GM23338 (cell line): Measurements from ENCODE around the gene SDHAF4. TPM values are rescaled to one million over a fixed set of nuclear protein-coding genes. Genes with fewer than 3 reads are reported as not detected.

Source experiments
- ATAC-seq: fragments of 200-7000 bp; cut with Tn5 transposase; 3 replicates; pipeline ENCODE4 v1.9.1; 2020
- DNase-seq: peaks from one replicate; pipeline ENCODE4 v3.0.0-alpha.2; 2015; ENCODE audit warnings: low spot score
- H2AFZ ChIP-seq: fragments of 200-600 bp; sonication (generic); 2 replicates; pipeline ENCODE4 v1.8.0; 2016; ENCODE audit warnings: antibody characterized with exemption, mild to moderate bottlenecking, moderate library complexity
- H3F3A ChIP-seq: fragments of 200-600 bp; sonication (generic); replicated peaks from 2 replicates; pipeline ENCODE4 v1.8.0; 2017; ENCODE audit warnings: antibody characterized with exemption, mixed run types, low read depth
- H3K27ac ChIP-seq: fragments of 200-600 bp; sonication (generic); 2 replicates; pipeline ENCODE4 v1.6.1; 2016; ENCODE audit warnings: low read depth
- H3K27me3 ChIP-seq: fragments of 200-600 bp; sonication (generic); 2 replicates; pipeline ENCODE4 v1.8.0; 2016; ENCODE audit warnings: mild to moderate bottlenecking, mixed run types, moderate library complexity; ENCODE audit not compliant: insufficient read depth
- H3K36me3 ChIP-seq: fragments of 200-600 bp; sonication (generic); 2 replicates; pipeline ENCODE4 v1.8.0; 2016; ENCODE audit warnings: mild to moderate bottlenecking; ENCODE audit not compliant: insufficient read depth
- H3K4me1 ChIP-seq: fragments of 200-600 bp; sonication (generic); 2 replicates; pipeline ENCODE4 v1.8.0; 2016; ENCODE audit warnings: mild to moderate bottlenecking, moderate library complexity; ENCODE audit not compliant: insufficient read depth
- H3K4me2 ChIP-seq: fragments of 200-600 bp; sonication (generic); 2 replicates; pipeline ENCODE4 v1.7.1; 2017; ENCODE audit warnings: mixed run types
- H3K4me3 ChIP-seq: fragments of 200-600 bp; sonication (generic); 2 replicates; pipeline ENCODE4 v1.6.1; 2016; ENCODE audit warnings: mixed run types
- H3K79me2 ChIP-seq: fragments of 200-600 bp; sonication (generic); replicated peaks from 2 replicates; pipeline ENCODE4 v1.8.0; 2017; ENCODE audit warnings: mild to moderate bottlenecking; ENCODE audit not compliant: insufficient read depth
- H3K9me2 ChIP-seq: fragments of 200-600 bp; sonication (generic); 2 replicates; pipeline ENCODE4 v1.8.0; 2017; ENCODE audit not compliant: insufficient read depth
- H4K20me1 ChIP-seq: fragments of 200-600 bp; sonication (generic); replicated peaks from 2 replicates; pipeline ENCODE4 v1.8.0; 2017; ENCODE audit warnings: mild to moderate bottlenecking; ENCODE audit not compliant: insufficient read depth
- H3K27ac Mint-ChIP-seq: 2 replicates; pipeline ENCODE4 v1.8.0; 2020; ENCODE audit warnings: inconsistent platforms, mild to moderate bottlenecking, moderate library complexity, mixed read lengths
- H3K27me3 Mint-ChIP-seq: 3 replicates; pipeline ENCODE4 v1.8.0; 2022; ENCODE audit warnings: low read depth, mild to moderate bottlenecking, moderate library complexity, mixed read lengths, inconsistent platforms; ENCODE audit not compliant: insufficient read depth, poor library complexity
- H3K36me3 Mint-ChIP-seq: 3 replicates; pipeline ENCODE4 v1.8.0; 2021; ENCODE audit warnings: low read depth, mild to moderate bottlenecking, inconsistent platforms, moderate library complexity, mixed read lengths
- H3K4me1 Mint-ChIP-seq: 3 replicates; pipeline ENCODE4 v1.8.0; 2020; ENCODE audit warnings: mild to moderate bottlenecking, inconsistent platforms, mixed read lengths
- H3K4me3 Mint-ChIP-seq: 3 replicates; pipeline ENCODE4 v1.8.0; 2021; ENCODE audit warnings: moderate library complexity, mild to moderate bottlenecking, inconsistent platforms, mixed read lengths
- H3K9me3 Mint-ChIP-seq: 3 replicates; pipeline ENCODE4 v1.8.0; 2020; ENCODE audit warnings: moderate library complexity, mild to moderate bottlenecking, inconsistent platforms, mixed read lengths
- CREB1 ChIP-seq: fragments of 250-450 bp; sonication (Bioruptor Pico); IDR thresholded peaks from 2 replicates; pipeline ENCODE4 v1.5.0; 2020; ENCODE audit warnings: low read depth, mild to moderate bottlenecking, moderate library complexity
- CTCF ChIP-seq, 2 experiments: fragments of 200-600 bp in 1 of 2; sonication (generic) in 1 of 2; conservative IDR thresholded peaks; 2 replicates each; pipeline versions ENCODE4 v1.5.1 to v1.6.1; 2016 to 2017; ENCODE audit warnings: antibody characterized with exemption in 2 of 2, low read depth in 2 of 2, mild to moderate bottlenecking in 2 of 2, moderate library complexity in 1 of 2
- ETS1 ChIP-seq: IDR thresholded peaks from 2 replicates; pipeline ENCODE4 v1.6.1; 2016; ENCODE audit warnings: antibody characterized with exemption
- EZH2 ChIP-seq: fragments of 200-600 bp; sonication (generic); IDR thresholded peaks from one replicate; pipeline ENCODE4 v1.8.0; 2017; ENCODE audit warnings: antibody characterized with exemption, mild to moderate bottlenecking, low read depth; ENCODE audit not compliant: unreplicated experiment
- EZH2phosphoT487 ChIP-seq: fragments of 200-600 bp; sonication (generic); IDR thresholded peaks from one replicate; pipeline ENCODE4 v1.8.1; 2018; ENCODE audit warnings: antibody characterized with exemption; ENCODE audit not compliant: unreplicated experiment
- JUNB ChIP-seq: IDR thresholded peaks from one replicate; pipeline ENCODE4 v1.6.1; 2016; ENCODE audit warnings: antibody characterized with exemption; ENCODE audit not compliant: unreplicated experiment
- NANOG ChIP-seq: IDR thresholded peaks from 2 replicates; pipeline ENCODE4 v1.6.1; 2016; ENCODE audit warnings: antibody characterized with exemption, borderline replicate concordance
- POLR2AphosphoS5 ChIP-seq: IDR thresholded peaks from 2 replicates; pipeline ENCODE4 v1.6.1; 2016; ENCODE audit warnings: antibody characterized with exemption, low read depth
- REST ChIP-seq: IDR thresholded peaks from one replicate; pipeline ENCODE4 v1.6.1; 2018; ENCODE audit warnings: antibody characterized with exemption; ENCODE audit not compliant: unreplicated experiment
- STAT1 ChIP-seq: IDR thresholded peaks from one replicate; pipeline ENCODE4 v1.6.1; 2016; ENCODE audit warnings: antibody characterized with exemption; ENCODE audit not compliant: unreplicated experiment
- ZNF114 ChIP-seq: fragments of 250-450 bp; sonication (Bioruptor Pico); IDR thresholded peaks from 2 replicates; pipeline ENCODE4 v1.5.0; 2020; ENCODE audit warnings: mild to moderate bottlenecking, moderate library complexity
- ZNF331 ChIP-seq: fragments of 250-450 bp; sonication (Bioruptor Pico); IDR thresholded peaks from 2 replicates; pipeline ENCODE4 v1.5.0; 2020; ENCODE audit warnings: low read depth, mild to moderate bottlenecking, moderate library complexity
- ZNF462 ChIP-seq: fragments of 250-450 bp; sonication (Bioruptor Pico); IDR thresholded peaks from 2 replicates; pipeline ENCODE4 v1.5.0; 2020; ENCODE audit warnings: mild to moderate bottlenecking, moderate library complexity
- polyA plus RNA-seq: library from polyadenylated mRNA; unstranded; fragments of >200 nt; fragmentation: Nextera tagmentation; extraction: Ambion mirVana; gene quantifications from 2 replicates; pipeline ENCODE4 v1.2.1, GENCODE V29; 2016
- total RNA-seq: library from RNA; depleted of rRNA; stranded (reverse); fragments of >200 nt; shearing (Covaris generic); gene quantifications from 2 replicates; pipeline ENCODE4 v1.2.3, GENCODE V29; 2014

Gene SDHAF4
- total and polyA plus RNA-seq, 2 experiments from 2014 or later, result 12.2 to 30.4 TPM

GRCh38 chr6:70518723-70519122 lies 48.0 kb upstream of the SDHAF4 start:
- DNase-seq, result no peak
- Mint-ChIP-seq H3K27ac (no peak overlapping the region; the same call in 1 of the 2 replicates), H3K4me3 (no peak overlapping the region), H3K4me1 (no peaks in the 10 kb centered on the region), H3K9me3 (no peaks in the 10 kb centered on the region), H3K36me3 (peaks cover 4% of the 10 kb centered on the region; the same call in 1 of the 3 replicates), H3K27me3 (no peaks in the 10 kb centered on the region)
- H2AFZ ChIP-seq, result no peak overlapping the region
- H3K27me3 ChIP-seq, result no peaks in the 10 kb centered on the region
- H3K27ac ChIP-seq, result no peak overlapping the region
- H3F3A ChIP-seq, result no peaks in the 10 kb centered on the region
- no peaks in the 10 kb centered on the region for H3K79me2 ChIP-seq
- TF ChIP-seq POLR2AphosphoS5 (no peak), EZH2 (no peak), ZNF114 (CRISPR knock-in tag) (no peak), STAT1 (no peak), REST (no peak), ZNF331 (CRISPR knock-in tag) (no peak), ETS1 (no peak), JUNB (no peak), CREB1 (CRISPR knock-in tag) (no peak), ZNF462 (no peak), NANOG (no peak), CTCF (conservative IDR thresholded peaks at IDR 0.05; ENCODE audit: low read depth in 2 of 2) (no peak), EZH2phosphoT487 (no peak)
- no peaks in the 10 kb centered on the region for H3K4me1 ChIP-seq
- no peak overlapping the region for H3K4me2 ChIP-seq
- H3K4me3 ChIP-seq, result no peak overlapping the region
- no peaks in the 10 kb centered on the region for H4K20me1 ChIP-seq
- ATAC-seq, result no peak
- H3K36me3 ChIP-seq, result peaks cover 5% of the 10 kb centered on the region; the same call in 1 of the 2 replicates
- H3K9me2 ChIP-seq, result no peaks in the 10 kb centered on the region
